ENCODE results near the gene SPSB2. TPM values are rescaled to one million over a fixed set of nuclear protein-coding genes. Genes with fewer than 3 reads are reported as not detected.
"Not testable (repeated sequence)": the region's sequence is repeated elsewhere in the genome, so short reads cannot be mapped to it uniquely, and the experiment has no call there.

SPSB2 gene
- 9.5 and 10.0 TPM in 2 replicates for total RNA-seq
- polyA plus RNA-seq (2012) = 16.1 TPM

- DNase-seq (ENCODE audit: low read depth) = peak; percentile 96
Measured at GRCh38 chr12:6873094-6874014, at the start of gene SPSB2. TSS of gene SPSB2 (minus strand) at chr12:6873303. CDS start at chr12:6872901, 402 bp downstream.

GRCh38 chr12:6921996-6922946 lies 49.2 kb upstream of the SPSB2 start:
- DNase-seq (ENCODE audit: low read depth) = no peak

GRCh38 chr12:6921539-6921938 lies 48.4 kb upstream of the SPSB2 start:
- DNase-seq (ENCODE audit: low read depth) = no peak

- DNase-seq (ENCODE audit: low read depth) = no peak
Measured at GRCh38 chr12:6919588-6919987, 46.5 kb upstream of the SPSB2 start.

GRCh38 chr12:6917491-6918231 lies 44.6 kb upstream of the SPSB2 start:
- DNase-seq (ENCODE audit: low read depth) = peak; percentile 42

GRCh38 chr12:6916426-6917200 lies 43.5 kb upstream of the SPSB2 start:
- no peak for DNase-seq (ENCODE audit: low read depth)

- DNase-seq (ENCODE audit: low read depth) = no peak
Measured at GRCh38 chr12:6915789-6916285, 42.7 kb upstream of the SPSB2 start.

GRCh38 chr12:6914947-6915788 lies 42.1 kb upstream of the SPSB2 start:
- DNase-seq (ENCODE audit: low read depth) = no peak

- DNase-seq (ENCODE audit: low read depth) = peak; percentile 66
Measured at GRCh38 chr12:6914246-6914946, 41.3 kb upstream of the SPSB2 start, which contains the start of gene ENO2. TSS of gene ENO2 (plus strand) at chr12:6914580. CDS start at chr12:6915833, 1,253 bp downstream.

GRCh38 chr12:6912164-6912935 lies 39.2 kb upstream of the SPSB2 start:
- no peak for DNase-seq (ENCODE audit: low read depth)

GRCh38 chr12:6909421-6910145 lies 36.5 kb upstream of the SPSB2 start:
- DNase-seq (ENCODE audit: low read depth) = no peak

- not testable (repeated sequence) for DNase-seq (ENCODE audit: low read depth)
Measured at GRCh38 chr12:6908141-6908540, 35.0 kb upstream of the SPSB2 start.

GRCh38 chr12:6905414-6906040 lies 32.4 kb upstream of the SPSB2 start:
- no peak for DNase-seq (ENCODE audit: low read depth)

- DNase-seq (ENCODE audit: low read depth) = peak; percentile 95
Measured at GRCh38 chr12:6904280-6905276, 31.5 kb upstream of the SPSB2 start, which contains the start of gene LRRC23. TSS of gene LRRC23 (plus strand) at chr12:6904822. CDS start at chr12:6905634, 812 bp downstream.

GRCh38 chr12:6903722-6904121 lies 30.6 kb upstream of the SPSB2 start:
- DNase-seq (ENCODE audit: low read depth) = no peak

Measured in myocyte (in vitro differentiated cells).